ENCODE results near the gene SPG7. TPM values are rescaled to one million over a fixed set of nuclear protein-coding genes. Genes with fewer than 3 reads are reported as not detected.
A peak's percentile ranks its signal among the peaks of the same experiment; 100 is the strongest.

Gene SPG7
- total RNA-seq, 1 donor, result 78.1 TPM

- H3K4me3 ChIP-seq (ENCODE audit: low read depth, low read length), result no peak overlapping the region
- no peak for DNase-seq (ENCODE audit: low read depth)
- no peak for TF ChIP-seq CTCF (IDR thresholded peaks at IDR 0.05; ENCODE audit: insufficient read depth, low read length)
Measured at GRCh38 chr16:89467382-89467781, 40.8 kb upstream of the SPG7 start.

- H3K4me3 ChIP-seq (ENCODE audit: low read depth, low read length), result no peak overlapping the region
- no peak for DNase-seq (ENCODE audit: low read depth)
- no peak for TF ChIP-seq CTCF (IDR thresholded peaks at IDR 0.05; ENCODE audit: insufficient read depth, low read length)
Measured at GRCh38 chr16:89472711-89473075, 35.5 kb upstream of the SPG7 start.

GRCh38 chr16:89473136-89473712, 35.0 kb upstream of the SPG7 start:
- H3K4me3 ChIP-seq (ENCODE audit: low read depth, low read length), result no peak overlapping the region
- DNase-seq (ENCODE audit: low read depth), result no peak
- TF ChIP-seq CTCF (IDR thresholded peaks at IDR 0.05; ENCODE audit: insufficient read depth, low read length), result no peak

- peak; percentile 74 for DNase-seq (ENCODE audit: low read depth)
Measured at GRCh38 chr16:89473791-89474414, 34.3 kb upstream of the SPG7 start.

GRCh38 chr16:89475144-89475543, 33.1 kb upstream of the SPG7 start:
- H3K4me3 ChIP-seq (ENCODE audit: low read depth, low read length), result no peak overlapping the region
- DNase-seq (ENCODE audit: low read depth), result no peak
- TF ChIP-seq CTCF (IDR thresholded peaks at IDR 0.05; ENCODE audit: insufficient read depth, low read length), result no peak

More at GRCh38 chr16:89473791-89474414, 34.3 kb upstream of the SPG7 start:
- no peak overlapping the region for H3K4me3 ChIP-seq (ENCODE audit: low read depth, low read length)
- no peak for TF ChIP-seq CTCF (IDR thresholded peaks at IDR 0.05; ENCODE audit: insufficient read depth, low read length)

GRCh38 chr16:89476379-89476778, 31.8 kb upstream of the SPG7 start:
- no peak for DNase-seq (ENCODE audit: low read depth)
- no peak for TF ChIP-seq CTCF (IDR thresholded peaks at IDR 0.05; ENCODE audit: insufficient read depth, low read length)
- no peak overlapping the region for H3K4me3 ChIP-seq (ENCODE audit: low read depth, low read length)
